ENCODE data around the gene LYPD5.

- TF ChIP-seq EZH2phosphoT487 (IDR thresholded peaks at IDR 0.05; ENCODE audit: insufficient read depth, low read depth) (no peak), EZH2 (IDR thresholded peaks at IDR 0.05; ENCODE audit: insufficient read depth, poor library complexity, severe bottlenecking) (no peak)
These were observed 45.0 kb upstream of the LYPD5 start for GRCh38 chr19:43847246-43847645.

Measured in GM23248 (cell line).